HepG2 (cell line): Measurements from ENCODE around the gene RNF40. TPM values are rescaled to one million over a fixed set of nuclear protein-coding genes. Genes with fewer than 3 reads are reported as not detected.

Source experiments
- ARNT ChIP-seq: fragments of 450-650 bp; IDR thresholded peaks from 2 replicates; pipeline ENCODE4 v1.6.1; 2017
- ARNT2 ChIP-seq: sonication (generic); formaldehyde crosslinking; IDR thresholded peaks from 2 replicates; pipeline ENCODE4 v1.8.0; 2022; ENCODE audit warnings: mild to moderate bottlenecking, low read depth, missing genetic modification reagents, moderate library complexity
- CBX1 ChIP-seq: IDR thresholded peaks from one replicate; pipeline ENCODE4 v1.6.1; 2016; ENCODE audit warnings: antibody characterized with exemption, low read depth
- MED13 ChIP-seq: sonication (generic); formaldehyde crosslinking; IDR thresholded peaks from 2 replicates; pipeline ENCODE4 v1.5.0; 2020; ENCODE audit warnings: missing genetic modification reagents
- MTF2 ChIP-seq: sonication (generic); formaldehyde crosslinking; IDR thresholded peaks from 2 replicates; pipeline ENCODE4 v1.5.0; 2020; ENCODE audit warnings: missing genetic modification reagents, borderline replicate concordance
- MYNN ChIP-seq: sonication (generic); formaldehyde crosslinking; IDR thresholded peaks from 2 replicates; pipeline ENCODE4 v1.4.0; 2020; ENCODE audit warnings: mild to moderate bottlenecking, low read depth, missing genetic modification reagents
- NRL ChIP-seq: sonication (generic); formaldehyde crosslinking; IDR thresholded peaks from 2 replicates; pipeline ENCODE4 v1.5.0; 2020; ENCODE audit warnings: missing genetic modification reagents, mild to moderate bottlenecking, moderate library complexity, borderline replicate concordance
- RFX1 ChIP-seq: fragments of 450-650 bp; IDR thresholded peaks from 2 replicates; pipeline ENCODE4 v1.6.1; 2017
- SP140L ChIP-seq: sonication (generic); formaldehyde crosslinking; IDR thresholded peaks from 2 replicates; pipeline ENCODE4 v1.4.0; 2020; ENCODE audit warnings: missing genetic modification reagents, borderline replicate concordance
- THYN1 ChIP-seq: sonication (generic); formaldehyde crosslinking; IDR thresholded peaks from 2 replicates; pipeline ENCODE4 v1.8.1; 2023; ENCODE audit warnings: low read depth, mild to moderate bottlenecking, moderate library complexity, missing genetic modification reagents, borderline replicate concordance
- TOE1 ChIP-seq: sonication (generic); formaldehyde crosslinking; IDR thresholded peaks from 2 replicates; pipeline ENCODE4 v1.4.0; 2020; ENCODE audit warnings: mild to moderate bottlenecking, missing genetic modification reagents
- YY1 ChIP-seq: IDR thresholded peaks from 2 replicates; pipeline ENCODE4 v1.6.1; 2011; ENCODE audit warnings: low read length, low read depth, moderate library complexity, mild to moderate bottlenecking; ENCODE audit not compliant: insufficient read depth, insufficient replicate concordance
- ZBTB44 ChIP-seq: sonication (generic); formaldehyde crosslinking; IDR thresholded peaks from 2 replicates; pipeline ENCODE4 v1.4.0; 2020; ENCODE audit warnings: missing genetic modification reagents
- ZC3H4 ChIP-seq: sonication (generic); formaldehyde crosslinking; IDR thresholded peaks from 2 replicates; pipeline ENCODE4 v1.4.0; 2020; ENCODE audit warnings: missing genetic modification reagents, borderline replicate concordance
- ZNF12 ChIP-seq: sonication (generic); formaldehyde crosslinking; IDR thresholded peaks from 2 replicates; pipeline ENCODE4 v1.5.0; 2020; ENCODE audit warnings: missing genetic modification reagents
- ZNF354B ChIP-seq: sonication (generic); formaldehyde crosslinking; IDR thresholded peaks from 2 replicates; pipeline ENCODE4 v1.8.0; 2022; ENCODE audit warnings: mild to moderate bottlenecking, missing genetic modification reagents
- ZNF614 ChIP-seq: IDR thresholded peaks from 2 replicates; pipeline ENCODE4 v1.6.1; 2018; ENCODE audit warnings: missing biosample characterization, missing genetic modification reagents, inconsistent platforms, borderline replicate concordance
- ZNF7 ChIP-seq: IDR thresholded peaks from 2 replicates; pipeline ENCODE4 v1.6.1; 2016; ENCODE audit warnings: missing biosample characterization, missing genetic modification reagents
- ZNF720 ChIP-seq: sonication (generic); formaldehyde crosslinking; IDR thresholded peaks from 2 replicates; pipeline ENCODE4 v1.4.0; 2020; ENCODE audit warnings: missing genetic modification reagents
- ZNF746 ChIP-seq: sonication (generic); formaldehyde crosslinking; IDR thresholded peaks from 2 replicates; pipeline ENCODE4 v1.8.0; 2022; ENCODE audit warnings: mild to moderate bottlenecking, missing genetic modification reagents
- ZNF766 ChIP-seq: sonication (generic); formaldehyde crosslinking; IDR thresholded peaks from 2 replicates; pipeline ENCODE4 v1.5.0; 2020; ENCODE audit warnings: missing genetic modification reagents, borderline replicate concordance
- ZSCAN30 ChIP-seq: sonication (generic); formaldehyde crosslinking; IDR thresholded peaks from 2 replicates; pipeline ENCODE4 v1.5.0; 2020; ENCODE audit warnings: mild to moderate bottlenecking, missing genetic modification reagents
- polyA plus RNA-seq, 8 experiments: library from polyadenylated mRNA; depleted of rRNA in 3 of 8; stranded (reverse) in 7 of 8; unstranded in 1 of 8; fragments of >200 nt; fragmentation: Illumina TruSeq in 4 of 8; extraction: Trizol in 4 of 8; gene quantifications; 2 replicates each; pipeline versions ENCODE4 v1.2.1 to v1.2.3, GENCODE V29; 2011 to 2016; ENCODE audit warnings: low read depth in 4 of 8, missing spikeins in 1 of 8, mixed read lengths in 1 of 8; ENCODE audit not compliant: insufficient read depth in 1 of 8
- total RNA-seq, 5 experiments: library from RNA; depleted of rRNA; stranded (reverse); fragments of >200 nt; fragmentation: Illumina TruSeq; extraction: Trizol; gene quantifications; 2 replicates each; pipeline ENCODE4 v1.2.3, GENCODE V29; 2016; ENCODE audit warnings: low read depth in 1 of 5
- TF ChIP-seq, protein P1 (sequence below): sonication (generic); formaldehyde crosslinking; IDR thresholded peaks from 2 replicates; pipeline ENCODE4 v1.8.0; 2022; ENCODE audit warnings: mild to moderate bottlenecking, missing genetic modification reagents, borderline replicate concordance
- TF ChIP-seq, protein P2 (sequence below): sonication (generic); formaldehyde crosslinking; IDR thresholded peaks from 2 replicates; pipeline ENCODE4 v1.5.0; 2020; ENCODE audit warnings: mild to moderate bottlenecking, low read depth, missing genetic modification reagents, borderline replicate concordance
- TF ChIP-seq, protein P3 (sequence below): sonication (generic); formaldehyde crosslinking; IDR thresholded peaks from 2 replicates; pipeline ENCODE4 v1.4.0; 2020; ENCODE audit warnings: missing genetic modification reagents

RNF40 gene
- total and polyA plus RNA-seq, 2 of the 13 experiments (the other 11 are each of a cell fraction or from before 2014, with no cell fraction given): 84.0 to 85.6 TPM

DNA sequence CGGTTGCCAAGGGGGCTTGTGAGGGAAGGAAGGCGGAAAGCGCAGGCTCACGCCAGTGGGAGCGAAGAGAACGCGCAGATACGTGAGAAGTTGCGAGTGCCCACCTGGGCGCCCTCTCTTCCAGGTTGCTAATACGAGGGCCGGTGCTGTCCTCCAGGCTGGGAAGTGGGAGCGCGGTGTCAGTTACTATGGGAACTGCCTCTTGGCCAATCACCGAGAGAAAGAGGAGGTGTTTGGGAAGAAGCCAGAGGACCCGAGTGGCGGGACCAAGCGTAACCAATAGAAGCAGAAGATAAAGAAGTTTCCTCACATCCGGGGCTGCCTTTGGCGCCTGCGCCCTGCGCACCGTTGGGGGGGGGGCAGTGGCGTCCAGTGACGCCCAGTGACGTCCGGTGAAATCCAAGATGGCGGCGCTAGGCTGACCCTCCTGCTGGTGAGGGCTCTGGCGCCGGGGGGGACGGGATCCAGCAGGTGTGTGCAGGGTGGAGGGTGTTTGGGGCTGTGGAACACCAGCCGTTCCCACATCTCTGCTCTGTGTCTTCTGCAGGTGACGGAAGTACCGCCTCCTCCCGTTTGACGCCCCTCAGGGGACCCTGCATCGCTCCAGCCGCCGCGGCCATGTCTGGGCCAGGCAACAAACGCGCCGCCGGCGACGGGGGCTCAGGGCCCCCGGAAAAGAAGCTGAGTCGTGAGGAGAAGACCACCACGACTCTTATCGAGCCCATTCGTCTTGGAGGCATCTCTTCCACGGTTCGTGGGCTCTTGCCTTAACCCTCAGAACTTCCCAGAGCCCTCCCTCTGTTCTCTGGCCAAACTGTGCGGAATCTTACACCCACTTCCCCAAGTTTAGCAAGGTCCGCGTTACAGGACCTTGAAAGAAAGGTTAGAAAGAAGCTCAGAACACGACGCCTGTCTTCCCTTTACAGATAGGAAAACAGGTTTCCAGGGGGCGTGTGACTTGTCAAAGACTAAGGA lies at the start of gene RNF40, which contains the start of gene CFAP119 (continued):
- TF ChIP-seq ZBTB44 (CRISPR knock-in tag) (peak; percentile 68; the same call in 1 of the 2 replicates), ZNF7 (CRISPR knock-in tag) (no peak), ZNF746 (CRISPR knock-in tag) (peak; percentile 75; the same call in 1 of the 2 replicates), ZSCAN30 (no peak), ZC3H4 (CRISPR knock-in tag) (no peak), MED13 (CRISPR knock-in tag) (peak; percentile 73; the same call in 1 of the 2 replicates), CBX1 (peak; percentile 71), YY1 (peak; percentile 99), ARNT2 (peak; percentile 40; the same call in 1 of the 2 replicates), SP140L (CRISPR knock-in tag) (no peak), ZNF614 (CRISPR knock-in tag) (no peak; the same call in 1 of the 2 replicates), ZNF766 (0 out of 2 replicates have a peak, but pooled peaks have one; percentile 77), THYN1 (CRISPR knock-in tag) (peak; percentile 99), TOE1 (CRISPR knock-in tag) (0 out of 2 replicates have a peak, but pooled peaks have one; percentile 59), ARNT (no peak), ZNF354B (CRISPR knock-in tag) (peak; percentile 83; the same call in 1 of the 2 replicates), ZNF12 (CRISPR knock-in tag) (no peak; the same call in 1 of the 2 replicates), MTF2 (CRISPR knock-in tag) (no peak), RFX1 (peak; percentile 97), MYNN (CRISPR knock-in tag) (0 out of 2 replicates have a peak, but pooled peaks have one; percentile 26), ZNF720 (CRISPR knock-in tag) (no peak), NRL (CRISPR knock-in tag) (0 out of 2 replicates have a peak, but pooled peaks have one; percentile 72)
- TF ChIP-seq, protein P1, sequence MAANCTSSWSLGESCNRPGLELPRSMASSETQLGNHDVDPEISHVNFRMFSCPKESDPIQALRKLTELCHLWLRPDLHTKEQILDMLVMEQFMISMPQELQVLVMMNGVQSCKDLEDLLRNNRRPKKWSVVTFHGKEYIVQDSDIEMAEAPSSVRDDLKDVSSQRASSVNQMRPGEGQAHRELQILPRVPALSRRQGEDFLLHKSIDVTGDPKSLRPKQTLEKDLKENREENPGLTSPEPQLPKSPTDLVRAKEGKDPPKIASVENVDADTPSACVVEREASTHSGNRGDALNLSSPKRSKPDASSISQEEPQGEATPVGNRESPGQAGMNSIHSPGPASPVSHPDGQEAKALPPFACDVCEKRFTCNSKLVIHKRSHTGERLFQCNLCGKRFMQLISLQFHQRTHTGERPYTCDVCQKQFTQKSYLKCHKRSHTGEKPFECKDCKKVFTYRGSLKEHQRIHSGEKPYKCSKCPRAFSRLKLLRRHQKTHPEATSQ: 0 out of 2 replicates have a peak, but pooled peaks have one; percentile 5
- TF ChIP-seq, protein P2, sequence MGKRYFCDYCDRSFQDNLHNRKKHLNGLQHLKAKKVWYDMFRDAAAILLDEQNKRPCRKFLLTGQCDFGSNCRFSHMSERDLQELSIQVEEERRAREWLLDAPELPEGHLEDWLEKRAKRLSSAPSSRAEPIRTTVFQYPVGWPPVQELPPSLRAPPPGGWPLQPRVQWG (CRISPR knock-in tag): no peak
- TF ChIP-seq, protein P3, sequence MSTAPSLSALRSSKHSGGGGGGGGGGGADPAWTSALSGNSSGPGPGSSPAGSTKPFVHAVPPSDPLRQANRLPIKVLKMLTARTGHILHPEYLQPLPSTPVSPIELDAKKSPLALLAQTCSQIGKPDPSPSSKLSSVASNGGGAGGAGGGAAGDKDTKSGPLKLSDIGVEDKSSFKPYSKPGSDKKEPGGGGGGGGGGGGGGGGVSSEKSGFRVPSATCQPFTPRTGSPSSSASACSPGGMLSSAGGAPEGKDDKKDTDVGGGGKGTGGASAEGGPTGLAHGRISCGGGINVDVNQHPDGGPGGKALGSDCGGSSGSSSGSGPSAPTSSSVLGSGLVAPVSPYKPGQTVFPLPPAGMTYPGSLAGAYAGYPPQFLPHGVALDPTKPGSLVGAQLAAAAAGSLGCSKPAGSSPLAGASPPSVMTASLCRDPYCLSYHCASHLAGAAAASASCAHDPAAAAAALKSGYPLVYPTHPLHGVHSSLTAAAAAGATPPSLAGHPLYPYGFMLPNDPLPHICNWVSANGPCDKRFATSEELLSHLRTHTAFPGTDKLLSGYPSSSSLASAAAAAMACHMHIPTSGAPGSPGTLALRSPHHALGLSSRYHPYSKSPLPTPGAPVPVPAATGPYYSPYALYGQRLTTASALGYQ (CRISPR knock-in tag): no peak
